GM19193 (cell line): Measurements from ENCODE around the gene CCDC170.

Source experiments
- POLR2A ChIP-seq: IDR thresholded peaks from 4 replicates; pipeline ENCODE4 v1.6.1; 2011; ENCODE audit not compliant: insufficient read depth, insufficient read length; ENCODE audit errors: extremely low read depth

Gene CCDC170

GRCh38 chr6:151523034-151523433 is 29.2 kb downstream of the CCDC170 start:
- no peak for TF ChIP-seq POLR2A

GRCh38 chr6:151524059-151524458 is 30.2 kb downstream of the CCDC170 start:
- no peak for TF ChIP-seq POLR2A

GRCh38 chr6:151534576-151534975 is 40.8 kb downstream of the CCDC170 start:
- no peak for TF ChIP-seq POLR2A

GRCh38 chr6:151535476-151536187 is 41.8 kb downstream of the CCDC170 start:
- no peak for TF ChIP-seq POLR2A

- no peak for TF ChIP-seq POLR2A
Measured at GRCh38 chr6:151536188-151536479, 42.3 kb downstream of the CCDC170 start.

GRCh38 chr6:151537556-151537955 is 43.7 kb downstream of the CCDC170 start:
- no peak for TF ChIP-seq POLR2A

- no peak for TF ChIP-seq POLR2A
Measured at GRCh38 chr6:151539506-151540268, 45.9 kb downstream of the CCDC170 start.

GRCh38 chr6:151544453-151544852 is 50.6 kb downstream of the CCDC170 start:
- TF ChIP-seq POLR2A = no peak

GRCh38 chr6:151546941-151547659 is 53.3 kb downstream of the CCDC170 start:
- no peak for TF ChIP-seq POLR2A

- TF ChIP-seq POLR2A = no peak
Measured at GRCh38 chr6:151548201-151548600, 54.4 kb downstream of the CCDC170 start.

GRCh38 chr6:151549790-151550189 is 56.0 kb downstream of the CCDC170 start:
- TF ChIP-seq POLR2A = no peak

- no peak for TF ChIP-seq POLR2A
Measured at GRCh38 chr6:151550618-151551017, 56.8 kb downstream of the CCDC170 start.

GRCh38 chr6:151551223-151551857 is 57.5 kb downstream of the CCDC170 start:
- TF ChIP-seq POLR2A = no peak

GRCh38 chr6:151553416-151554165 is 59.8 kb downstream of the CCDC170 start:
- no peak for TF ChIP-seq POLR2A
